Left lung (tissue), 10 donors: ENCODE results near the gene RBM4B. TPM values are rescaled to one million over a fixed set of nuclear protein-coding genes. Genes with fewer than 3 reads are reported as not detected.

ENCODE experiments used
- ATAC-seq: fragments of 200-7000 bp; cut with Tn5 transposase; one replicate; pipeline ENCODE4 v1.9.1; 2020; ENCODE audit warnings: moderate library complexity
- DNase-seq, 4 donors: peaks; one replicate each; pipeline ENCODE4 v3.0.0-alpha.2; 2013 to 2020
- H3K27ac ChIP-seq, 2 donors: fragments of 200-600 bp; sonication (generic) in 1 of 2; one replicate each; pipeline versions ENCODE4 v1.5.0 to v1.8.0; 2020 to 2021
- H3K27me3 ChIP-seq, 2 donors: fragments of 200-600 bp; sonication (generic) in 1 of 2; one replicate each; pipeline versions ENCODE4 v1.5.0 to v1.8.0; 2020 to 2021
- H3K36me3 ChIP-seq, 2 donors: fragments of 200-600 bp; sonication (generic) in 1 of 2; one replicate each; pipeline versions ENCODE4 v1.5.0 to v1.8.0; 2020 to 2021
- H3K4me1 ChIP-seq, 2 donors: fragments of 200-600 bp; one replicate each; pipeline ENCODE4 v1.8.0; 2021
- H3K4me3 ChIP-seq, 2 donors: fragments of 200-600 bp; sonication (generic) in 1 of 2; one replicate each; pipeline versions ENCODE4 v1.5.0 to v1.8.0; 2020 to 2021; ENCODE audit warnings: mild to moderate bottlenecking in 1 of 2
- H3K9me3 ChIP-seq, 2 donors: fragments of 200-600 bp; sonication (generic) in 1 of 2; one replicate each; pipeline versions ENCODE4 v1.5.0 to v1.8.0; 2020 to 2021
- CTCF ChIP-seq, 2 donors: fragments of 200-600 bp; sonication (generic) in 1 of 2; IDR thresholded peaks; one replicate each; pipeline versions ENCODE4 v1.5.0 to v1.8.0; 2021; ENCODE audit warnings: antibody characterized with exemption in 2 of 2
- intact Hi-C, 2 donors: fragments of 100-400 bp; cut with DNase I; formaldehyde crosslinking; loops; one replicate each; pipeline versions ENCODE4 v1.11.2 to v1.14.2; 2022
- polyA plus RNA-seq, 6 donors: library from polyadenylated mRNA; unstranded; fragments of 120-200 nt; gene quantifications; one replicate each; pipeline ENCODE4 v1.2.1, GENCODE V29; 2013; ENCODE audit not compliant: insufficient read length in 6 of 6
- total RNA-seq, 2 donors: library from RNA; stranded (reverse); fragmentation: NEBNext Ultra II Directional; extraction: Animal tissue kit (Norgen Biotek cat#: 25700); gene quantifications; one replicate each; pipeline ENCODE4 v1.2.1, GENCODE V29; 2021
- donor health status: DM: no; HTN: yes; CAD: no.
- donor health status: DM: no; HTN: no; CAD: no.

The RBM4B gene
- total and polyA plus RNA-seq, 8 donors: 15.8 to 78.9 (median 71.0) TPM

- Histone ChIP-seq H3K4me3 (no peak overlapping the region), H3K4me1 (no peaks in the 10 kb centered on the region), H3K27ac (no peak overlapping the region), H3K27me3 (no peaks in the 10 kb centered on the region), H3K36me3 (no peaks in the 10 kb centered on the region), H3K9me3 (no peaks in the 10 kb centered on the region)
- TF ChIP-seq CTCF (IDR thresholded peaks at IDR 0.05): no peak
- DNase-seq (no peak), ATAC-seq (no peak)
- intact Hi-C loops: no loop called here
Measured at GRCh38 chr11:66700337-66700736, 22.6 kb upstream of the RBM4B start.

- intact Hi-C loops: no loop called here
Measured at GRCh38 chr11:66698491-66698890, 20.8 kb upstream of the RBM4B start.

GRCh38 chr11:66697988-66698387 lies 20.3 kb upstream of the RBM4B start:
- intact Hi-C loops: no loop called here
- TF ChIP-seq CTCF (IDR thresholded peaks at IDR 0.05): no peak

More at GRCh38 chr11:66698491-66698890, 20.8 kb upstream of the RBM4B start:
- Histone ChIP-seq H3K4me3 (no peak overlapping the region), H3K36me3 (no peaks in the 10 kb centered on the region), H3K4me1 (peaks cover 0 to 3% of the 10 kb centered on the region in 2 donors), H3K27ac (no peak overlapping the region), H3K27me3 (no peaks in the 10 kb centered on the region), H3K9me3 (no peaks in the 10 kb centered on the region)
- no peak for TF ChIP-seq CTCF (IDR thresholded peaks at IDR 0.05)
- peak in 1 of 4 donors; percentile 25 for DNase-seq
- no peak for ATAC-seq

GRCh38 chr11:66696146-66696545 lies 18.5 kb upstream of the RBM4B start:
- DNase-seq: peak in 1 of 4 donors; percentile 51
- H3K9me3 ChIP-seq: no peaks in the 10 kb centered on the region
- TF ChIP-seq CTCF (IDR thresholded peaks at IDR 0.05): no peak
- no peak for ATAC-seq
- intact Hi-C loops: no loop called here
- no peak overlapping the region for H3K27ac ChIP-seq
- H3K4me3 ChIP-seq: no peak overlapping the region
- H3K27me3 ChIP-seq: no peaks in the 10 kb centered on the region
- peaks cover 0 to 3% of the 10 kb centered on the region in 2 donors for H3K4me1 ChIP-seq
- no peaks in the 10 kb centered on the region for H3K36me3 ChIP-seq

More at GRCh38 chr11:66697988-66698387, 20.3 kb upstream of the RBM4B start:
- Histone ChIP-seq H3K9me3 (no peaks in the 10 kb centered on the region), H3K36me3 (no peaks in the 10 kb centered on the region), H3K27ac (no peak overlapping the region), H3K27me3 (no peaks in the 10 kb centered on the region), H3K4me1 (peaks cover 0 to 3% of the 10 kb centered on the region in 2 donors), H3K4me3 (no peak overlapping the region)
- ATAC-seq: no peak
- DNase-seq: no peak

GRCh38 chr11:66694732-66695207 lies 17.1 kb upstream of the RBM4B start:
- H3K4me1 ChIP-seq: peaks cover 0 to 3% of the 10 kb centered on the region in 2 donors
- DNase-seq (peak; percentile 70 to 89 (median 87)), ATAC-seq (peak; percentile 99)
- peak; percentile 83 to 89 for TF ChIP-seq CTCF (IDR thresholded peaks at IDR 0.05)
- no peaks in the 10 kb centered on the region for H3K36me3 ChIP-seq
- H3K27ac ChIP-seq: no peak overlapping the region
- H3K27me3 ChIP-seq: no peaks in the 10 kb centered on the region
- no peaks in the 10 kb centered on the region for H3K9me3 ChIP-seq
- intact Hi-C loops: loop anchor here in 1 of 2 donors (5.0 kb wide), 1 partner anchor 138 kb away; no protein-coding TSS in a partner anchor
- H3K4me3 ChIP-seq: no peak overlapping the region
